Iris pigment epithelial cell (primary cell): Measurements from ENCODE around the gene ROCK2.
"Not testable (repeated sequence)": the region's sequence is repeated elsewhere in the genome, so short reads cannot be mapped to it uniquely, and the experiment has no call there.

Experiments
- DNase-seq: peaks from one replicate; pipeline ENCODE4 v3.0.0-alpha.2; 2011; ENCODE audit warnings: low read depth

Gene ROCK2

GRCh38 chr2:11179196-11179595, 165.2 kb downstream of the ROCK2 start:
- no peak for DNase-seq

- peak; percentile 59 for DNase-seq
Observed at GRCh38 chr2:11177871-11178690, 166.4 kb downstream of the ROCK2 start.

GRCh38 chr2:11175293-11175795, 169.1 kb downstream of the ROCK2 start:
- peak; percentile 72 for DNase-seq

- DNase-seq: no peak
Observed at GRCh38 chr2:11174222-11174621, 170.2 kb downstream of the ROCK2 start.

GRCh38 chr2:11169333-11169732, 175.1 kb downstream of the ROCK2 start:
- peak; percentile 26 for DNase-seq

GRCh38 chr2:11168488-11168887, 175.9 kb downstream of the ROCK2 start:
- no peak for DNase-seq

- no peak for DNase-seq
Observed at GRCh38 chr2:11166476-11166875, 178.0 kb downstream of the ROCK2 start.

- not testable (repeated sequence) for DNase-seq
Observed at GRCh38 chr2:11165046-11165445, 179.4 kb downstream of the ROCK2 start.

- no peak for DNase-seq
Observed at GRCh38 chr2:11163439-11164317, 180.8 kb downstream of the ROCK2 start.

GRCh38 chr2:11161747-11162146, 182.7 kb downstream of the ROCK2 start:
- DNase-seq: no peak

GRCh38 chr2:11160731-11161455, 183.5 kb downstream of the ROCK2 start:
- DNase-seq: no peak

- no peak for DNase-seq
Observed at GRCh38 chr2:11160256-11160655, 184.2 kb downstream of the ROCK2 start.

GRCh38 chr2:11159574-11160170, 184.8 kb downstream of the ROCK2 start:
- no peak for DNase-seq

GRCh38 chr2:11158916-11159573, 185.4 kb downstream of the ROCK2 start:
- DNase-seq: no peak

- no peak for DNase-seq
Observed at GRCh38 chr2:11157731-11158130, 186.7 kb downstream of the ROCK2 start.

GRCh38 chr2:11157296-11157695, 187.1 kb downstream of the ROCK2 start:
- no peak for DNase-seq

GRCh38 chr2:11156396-11157075, 187.9 kb downstream of the ROCK2 start:
- no peak for DNase-seq

- peak; percentile 85 for DNase-seq
Observed at GRCh38 chr2:11155381-11156035, 188.9 kb downstream of the ROCK2 start, which contains the start of gene SLC66A3. SLC66A3 (plus strand) TSS chr2:11155467; CDS start chr2:11155547, 80 bp downstream.

GRCh38 chr2:11154923-11155380, 189.5 kb downstream of the ROCK2 start:
- peak; percentile 93 for DNase-seq
